H1 (cell line): ENCODE measurements around the gene SPTBN1. TPM values are rescaled to one million over a fixed set of nuclear protein-coding genes. Genes with fewer than 3 reads are reported as not detected.

Experiments
- CTCF ChIA-PET: fragments of 300-600 bp; sonication (Branson Sonifier 250); formaldehyde crosslinking; loops from one replicate; lab custom pipeline; 2021; ENCODE audit not compliant: partially characterized antibody; lab: Charles Lee
- POLR2A ChIA-PET: fragments of 300-600 bp; sonication (Branson Sonifier 250); formaldehyde crosslinking; loops from one replicate; lab custom pipeline; 2021; ENCODE audit warnings: inconsistent platforms; ENCODE audit not compliant: partially characterized antibody; lab: Charles Lee
- DNase-seq, 2 experiments: peaks; one replicate each; pipeline versions ENCODE4 v3.0.0 to v3.0.0-alpha.2; 2010 to 2022; ENCODE audit warnings: low spot score in 2 of 2, low read depth in 1 of 2, mixed read lengths in 1 of 2
- FAIRE-seq: peaks from 2 replicates; lab custom pipeline; 2011; peaks lifted over from hg19 to GRCh38; lab: Jason Lieb, UNC
- H2AFZ ChIP-seq: 2 replicates; pipeline ENCODE4 v1.8.1; 2012; ENCODE audit warnings: low read length, inconsistent platforms
- H2AK5ac ChIP-seq: 2 replicates; pipeline ENCODE4 v1.6.1; 2013; ENCODE audit warnings: low read depth, low read length
- H2BK120ac ChIP-seq: replicated peaks from 2 replicates; pipeline ENCODE3; 2013; ENCODE audit warnings: low read depth, low read length, inconsistent platforms
- H2BK12ac ChIP-seq: 2 replicates; pipeline ENCODE4 v1.6.1; 2013; ENCODE audit warnings: low read depth, low read length
- H2BK15ac ChIP-seq: 2 replicates; pipeline ENCODE4 v1.6.1; 2013; ENCODE audit warnings: low read length
- H2BK20ac ChIP-seq: 2 replicates; pipeline ENCODE4 v1.6.1; 2013; ENCODE audit warnings: low read length
- H2BK5ac ChIP-seq: 2 replicates; pipeline ENCODE4 v1.6.1; 2013; ENCODE audit warnings: low read depth, low read length
- H3K14ac ChIP-seq: 2 replicates; pipeline ENCODE4 v1.6.1; 2013; ENCODE audit warnings: inconsistent platforms; ENCODE audit not compliant: insufficient read length
- H3K18ac ChIP-seq: 2 replicates; pipeline ENCODE4 v1.6.1; 2013; ENCODE audit warnings: low read length; ENCODE audit errors: extremely low read depth
- H3K23ac ChIP-seq: 2 replicates; pipeline ENCODE4 v1.6.1; 2013; ENCODE audit warnings: inconsistent platforms; ENCODE audit not compliant: insufficient read length
- H3K23me2 ChIP-seq: 2 replicates; pipeline ENCODE4 v1.6.1; 2013; ENCODE audit warnings: low read depth, low read length
- H3K27ac ChIP-seq: 2 replicates; pipeline ENCODE4 v1.6.1; 2011; ENCODE audit warnings: low read depth, low read length, inconsistent platforms
- H3K27me3 ChIP-seq, 4 experiments: replicated peaks in 1 of 4; 1 replicate in 1 of 4; 2 replicates in 3 of 4; pipeline versions ENCODE4 v1.6.1 to v1.8.1; 2011 to 2013; ENCODE audit warnings: low read length in 3 of 4, mild to moderate bottlenecking in 3 of 4, inconsistent platforms in 2 of 4, mixed read lengths in 2 of 4, moderate library complexity in 1 of 4; ENCODE audit not compliant: control insufficient read depth in 3 of 4, insufficient read depth in 3 of 4; ENCODE audit errors: extremely low read depth in 1 of 4
- H3K36me3 ChIP-seq, 4 experiments: 2 replicates each; pipeline versions ENCODE4 v1.6.1 to v1.8.1; 2011 to 2013; ENCODE audit warnings: mild to moderate bottlenecking in 4 of 4, low read length in 3 of 4, moderate library complexity in 2 of 4, control low read depth in 1 of 4, inconsistent platforms in 1 of 4; ENCODE audit not compliant: insufficient read depth in 4 of 4, control insufficient read depth in 2 of 4
- H3K4ac ChIP-seq: replicated peaks from 2 replicates; pipeline ENCODE3; 2013; ENCODE audit warnings: low read length, low read depth, mixed read lengths, inconsistent platforms; ENCODE audit not compliant: insufficient read length
- H3K4me1 ChIP-seq, 4 experiments: replicated peaks in 1 of 4; 1 replicate in 1 of 4; 2 replicates in 3 of 4; pipeline versions ENCODE4 v1.6.1 to v1.8.1; 2011 to 2013; ENCODE audit warnings: low read length in 3 of 4, inconsistent platforms in 2 of 4, mixed read lengths in 1 of 4; ENCODE audit not compliant: insufficient read depth in 4 of 4, control insufficient read depth in 3 of 4
- H3K4me2 ChIP-seq, 2 experiments: 2 replicates each; pipeline versions ENCODE4 v1.6.1 to v1.8.1; 2011 to 2013; ENCODE audit warnings: low read depth in 2 of 2, low read length in 2 of 2, control low read depth in 1 of 2, inconsistent platforms in 1 of 2, mild to moderate bottlenecking in 1 of 2; ENCODE audit not compliant: insufficient read depth in 1 of 2
- H3K4me3 ChIP-seq, 4 experiments: fragments of 200-600, 300-600 bp in 1 of 4; sonication (generic), shearing (Covaris generic), sonication (Bioruptor Twin) in 1 of 4; 2 replicates each; pipeline versions ENCODE4 v1.5.1 to v1.8.1; 2011 to 2016; ENCODE audit warnings: low read length in 4 of 4, low read depth in 3 of 4, control low read depth in 2 of 4, inconsistent platforms in 2 of 4, mild to moderate bottlenecking in 2 of 4, mixed read lengths in 1 of 4, moderate library complexity in 1 of 4; ENCODE audit not compliant: insufficient read depth in 2 of 4; ENCODE audit errors: extremely low read depth in 1 of 4
- H3K56ac ChIP-seq: replicated peaks from 2 replicates; pipeline ENCODE3; 2013; ENCODE audit warnings: low read depth, mild to moderate bottlenecking, mixed read lengths, low read length, inconsistent platforms; ENCODE audit not compliant: insufficient read length
- H3K79me1 ChIP-seq: 2 replicates; pipeline ENCODE4 v1.6.1; 2013; ENCODE audit warnings: low read depth, low read length, control low read depth
- H3K79me2 ChIP-seq, 2 experiments: 2 replicates each; pipeline versions ENCODE4 v1.6.1 to v1.8.1; 2012 to 2013; ENCODE audit warnings: low read length in 2 of 2, mild to moderate bottlenecking in 2 of 2, inconsistent platforms in 1 of 2; ENCODE audit not compliant: insufficient read depth in 2 of 2, control insufficient read depth in 1 of 2
- H3K9ac ChIP-seq, 4 experiments: replicated peaks in 1 of 4; 1 replicate in 1 of 4; 2 replicates in 3 of 4; pipeline versions ENCODE4 v1.6.1 to v1.8.1; 2011 to 2013; ENCODE audit warnings: low read depth in 3 of 4, low read length in 3 of 4, control low read depth in 2 of 4, mild to moderate bottlenecking in 2 of 4, moderate library complexity in 2 of 4, inconsistent platforms in 1 of 4; ENCODE audit errors: extremely low read depth in 1 of 4
- H3K9me3 ChIP-seq, 2 experiments: 2 replicates each; pipeline versions ENCODE4 v1.6.1 to v1.8.1; 2012 to 2013; ENCODE audit warnings: mild to moderate bottlenecking in 2 of 2, moderate library complexity in 2 of 2, control low read depth in 1 of 2, inconsistent platforms in 1 of 2, low read depth in 1 of 2, low read length in 1 of 2, mixed read lengths in 1 of 2; ENCODE audit not compliant: insufficient read depth in 2 of 2
- H4K20me1 ChIP-seq, 2 experiments: replicated peaks in 1 of 2; 2 replicates each; pipeline versions ENCODE3 to v1.8.1; 2011 to 2013; ENCODE audit warnings: inconsistent platforms in 2 of 2, low read length in 2 of 2, mild to moderate bottlenecking in 1 of 2; ENCODE audit not compliant: insufficient read depth in 2 of 2, control insufficient read depth in 1 of 2
- H4K5ac ChIP-seq: 2 replicates; pipeline ENCODE4 v1.6.1; 2013; ENCODE audit warnings: low read length, low read depth, mixed read lengths, inconsistent platforms; ENCODE audit not compliant: insufficient read length
- H4K8ac ChIP-seq: 2 replicates; pipeline ENCODE4 v1.8.0; 2013; ENCODE audit warnings: mild to moderate bottlenecking, moderate library complexity, low read length, inconsistent platforms; ENCODE audit not compliant: insufficient read depth; ENCODE audit errors: extremely low read depth
- H4K91ac ChIP-seq: replicated peaks from 2 replicates; pipeline ENCODE3; 2013; ENCODE audit warnings: low read length, mixed read lengths, inconsistent platforms; ENCODE audit not compliant: insufficient read length
- SUZ12 ChIP-seq: fragments of 200-600 bp; sonication (generic); IDR thresholded peaks from 2 replicates; pipeline ENCODE4 v1.6.1; 2012; ENCODE audit warnings: mild to moderate bottlenecking, inconsistent platforms, low read length, moderate library complexity, mixed read lengths
- TBP ChIP-seq: IDR thresholded peaks from 2 replicates; pipeline ENCODE4 v1.6.1; 2011; ENCODE audit warnings: low read depth, low read length, improper control_type of control experiment
- WGBS, 2 experiments: shearing (Covaris generic) in 1 of 2; methylation state at CpG; one replicate each; pipeline versions ENCODE4 v1.1.6 to v1.1.7; 2013 to 2015; ENCODE audit warnings: low lambda C conversion rate in 2 of 2, mixed read lengths in 2 of 2, inconsistent platforms in 1 of 2, low coverage in 1 of 2, missing lambda C conversion rate in 1 of 2; ENCODE audit not compliant: insufficient replicate concordance in 2 of 2, insufficient coverage in 1 of 2, insufficient read length in 1 of 2; ENCODE audit errors: extremely low coverage in 1 of 2, missing lambda C conversion rate in 1 of 2; 5-methylcytosine and 5-hydroxymethylcytosine counted together
- polyA plus RNA-seq, 7 experiments: library from polyadenylated mRNA; depleted of rRNA in 3 of 7; stranded (reverse) in 5 of 7; unstranded in 2 of 7; fragments of >200 nt in 5 of 7; fragments of 200-250 nt in 2 of 7; gene quantifications; 1 replicate in 5 of 7; 2 replicates in 1 of 7; 4 replicates in 1 of 7; pipeline versions ENCODE4 v1.2.1 to v1.2.3, GENCODE V29; 2011 to 2013; ENCODE audit warnings: missing spikeins in 2 of 7, mixed read lengths in 2 of 7
- total RNA-seq: library from RNA; stranded (reverse); fragmentation: NEBNext Ultra II Directional; extraction: Animal tissue kit (Norgen Biotek cat#: 25700); gene quantifications from 2 replicates; pipeline ENCODE4 v1.2.1, GENCODE V29; 2021

SPTBN1 gene
- total and polyA plus RNA-seq, 2 of the 8 experiments (the other 6 are each of a cell fraction or from before 2014, with no cell fraction given): 31.8 to 180 TPM

GRCh38 chr2:54499661-54500060 is 43.5 kb downstream of the SPTBN1 start:
- Histone ChIP-seq H3K36me3 (no peaks in the 10 kb centered on the region; a peak in 2 of 8 replicates), H4K8ac (no peak overlapping the region), H2BK15ac (no peak overlapping the region), H3K9ac (no peak overlapping the region), H3K4me2 (no peak overlapping the region), H3K4ac (no peak overlapping the region), H3K9me3 (no peaks in the 10 kb centered on the region)
- DNase-seq: no peak
- POLR2A ChIA-PET: no interaction called here
- TF ChIP-seq SUZ12: no peak
- TF ChIP-seq TBP: no peak
- TF ChIP-seq, all 59 proteins: peak for 0
- H3K14ac ChIP-seq: no peak overlapping the region
- H3K23me2 ChIP-seq: no peaks in the 10 kb centered on the region
- CTCF ChIA-PET: interaction anchor here (6.7 kb wide), 1 partner anchor 394 kb away, joined by 62 read pairs; no protein-coding TSS in a partner anchor
- no peak overlapping the region for H3K27ac ChIP-seq
- H4K5ac ChIP-seq: no peak overlapping the region
- no peaks in the 10 kb centered on the region for H3K79me2 ChIP-seq
- no peak overlapping the region for H2BK5ac ChIP-seq
- H3K18ac ChIP-seq: no peak overlapping the region
- no peak overlapping the region for H2BK120ac ChIP-seq
- H3K79me1 ChIP-seq: peaks cover 3% of the 10 kb centered on the region
- no peak overlapping the region for H4K91ac ChIP-seq
- no peak overlapping the region for H3K23ac ChIP-seq
- H3K56ac ChIP-seq: no peak overlapping the region
- peaks cover 0 to 10% (median 1%) of the 10 kb centered on the region in 4 experiments; a peak in 4 of 7 replicates for H3K4me1 ChIP-seq
- H2BK12ac ChIP-seq: no peak overlapping the region
- no peak overlapping the region for H2BK20ac ChIP-seq
- H3K4me3 ChIP-seq: no peak overlapping the region
- H2AFZ ChIP-seq: no peak overlapping the region
- H3K27me3 ChIP-seq: no peaks in the 10 kb centered on the region
- 93% methylated on average over 2 of the region's 2 CpGs; no CpG with 5 or more reads in 1 of the 2 experiments for WGBS, 2 experiments
- FAIRE-seq: no peak
- no peaks in the 10 kb centered on the region for H4K20me1 ChIP-seq
- H2AK5ac ChIP-seq: no peak overlapping the region
